Liver (tissue), 9 donors: ENCODE data around the gene DSCAM. TPM values are rescaled to one million over a fixed set of nuclear protein-coding genes. Genes with fewer than 3 reads are reported as not detected.

ENCODE experiments used
- DNase-seq: peaks from one replicate; pipeline ENCODE4 v3.0.0-alpha.2; 2017; ENCODE audit warnings: low spot score
- H3K27ac ChIP-seq, 2 donors: one replicate each; pipeline ENCODE4 v1.7.0; 2013; ENCODE audit warnings: inconsistent platforms in 2 of 2, low read length in 2 of 2, control low read depth in 1 of 2, low read depth in 1 of 2, mild to moderate bottlenecking in 1 of 2
- H3K27me3 ChIP-seq, 4 donors: one replicate each; pipeline versions ENCODE4 v1.6.1 to v1.7.0; 2013; ENCODE audit warnings: low read length in 3 of 4, inconsistent platforms in 1 of 4, mild to moderate bottlenecking in 1 of 4, moderate library complexity in 1 of 4; ENCODE audit not compliant: control insufficient read depth in 4 of 4, insufficient read depth in 4 of 4
- H3K36me3 ChIP-seq, 4 donors: one replicate each; pipeline versions ENCODE4 v1.6.1 to v1.7.0; 2013; ENCODE audit warnings: low read length in 3 of 4, mild to moderate bottlenecking in 3 of 4, low read depth in 1 of 4, moderate library complexity in 1 of 4; ENCODE audit not compliant: control insufficient read depth in 4 of 4, insufficient read depth in 3 of 4
- H3K4me1 ChIP-seq, 4 donors: one replicate each; pipeline versions ENCODE4 v1.6.1 to v1.7.0; 2013; ENCODE audit warnings: low read length in 3 of 4, mild to moderate bottlenecking in 3 of 4, moderate library complexity in 1 of 4; ENCODE audit not compliant: control insufficient read depth in 4 of 4, insufficient read depth in 4 of 4
- H3K4me3 ChIP-seq, 3 donors: one replicate each; pipeline versions ENCODE4 v1.6.1 to v1.7.0; 2013; ENCODE audit warnings: low read length in 3 of 3, control low read depth in 1 of 3, low read depth in 1 of 3, mild to moderate bottlenecking in 1 of 3
- H3K9ac ChIP-seq, 2 donors: one replicate each; pipeline ENCODE4 v1.7.0; 2013; ENCODE audit warnings: low read length in 2 of 2, mild to moderate bottlenecking in 2 of 2, moderate library complexity in 2 of 2, control low read depth in 1 of 2, low read depth in 1 of 2
- H3K9me3 ChIP-seq, 4 donors: one replicate each; pipeline versions ENCODE4 v1.6.1 to v1.7.0; 2013; ENCODE audit warnings: low read length in 3 of 4; ENCODE audit not compliant: control insufficient read depth in 4 of 4
- CTCF ChIP-seq: fragments of 150-350 bp; IDR thresholded peaks from 2 replicates; pipeline ENCODE4 v1.5.1; 2017; ENCODE audit warnings: improper control_type of control experiment, low read depth, low read length; ENCODE audit not compliant: missing input control
- FOXA1 ChIP-seq: IDR thresholded peaks from 2 replicates; pipeline ENCODE4 v1.6.1; 2016; ENCODE audit warnings: antibody characterized with exemption
- FOXA2 ChIP-seq: IDR thresholded peaks from 2 replicates; pipeline ENCODE4 v1.6.1; 2016; ENCODE audit warnings: antibody characterized with exemption
- GABPA ChIP-seq, 2 donors: IDR thresholded peaks in 1 of 2; conservative IDR thresholded peaks in 1 of 2; 2 replicates each; pipeline ENCODE4 v1.6.1; 2016; ENCODE audit warnings: antibody characterized with exemption in 2 of 2, mild to moderate bottlenecking in 1 of 2, moderate library complexity in 1 of 2
- HNF4A ChIP-seq, 2 donors: conservative IDR thresholded peaks; 2 replicates each; pipeline ENCODE4 v1.6.1; 2016; ENCODE audit warnings: antibody characterized with exemption in 2 of 2, mild to moderate bottlenecking in 2 of 2
- HNF4G ChIP-seq: IDR thresholded peaks from 2 replicates; pipeline ENCODE4 v1.6.1; 2016; ENCODE audit warnings: antibody characterized with exemption
- JUND ChIP-seq, 2 donors: IDR thresholded peaks; 2 replicates each; pipeline ENCODE4 v1.6.1; 2016; ENCODE audit warnings: antibody characterized with exemption in 2 of 2
- MAX ChIP-seq: IDR thresholded peaks from 2 replicates; pipeline ENCODE4 v1.6.1; 2016; ENCODE audit warnings: antibody characterized with exemption
- NR2F2 ChIP-seq: IDR thresholded peaks from 2 replicates; pipeline ENCODE4 v1.6.1; 2016; ENCODE audit warnings: antibody characterized with exemption
- RAD21 ChIP-seq, 2 donors: IDR thresholded peaks; 2 replicates each; pipeline ENCODE4 v1.6.1; 2016; ENCODE audit warnings: antibody characterized with exemption in 2 of 2, mild to moderate bottlenecking in 2 of 2
- RXRA ChIP-seq, 2 donors: IDR thresholded peaks; 2 replicates each; pipeline ENCODE4 v1.6.1; 2017 to 2018; ENCODE audit warnings: antibody characterized with exemption in 2 of 2, mild to moderate bottlenecking in 1 of 2
- SP1 ChIP-seq: IDR thresholded peaks from 2 replicates; pipeline ENCODE4 v1.6.1; 2018; ENCODE audit warnings: antibody characterized with exemption, mild to moderate bottlenecking
- TAF1 ChIP-seq: conservative IDR thresholded peaks from 2 replicates; pipeline ENCODE4 v1.6.1; 2016; ENCODE audit warnings: antibody characterized with exemption, mild to moderate bottlenecking
- YY1 ChIP-seq: IDR thresholded peaks from 2 replicates; pipeline ENCODE4 v1.6.1; 2016; ENCODE audit warnings: antibody characterized with exemption, mild to moderate bottlenecking
- WGBS: extraction: QIAGEN DNeasy Blood & Tissue Kit; methylation state at CpG from one replicate; pipeline ENCODE4 v1.1.7; 2013; 5-methylcytosine and 5-hydroxymethylcytosine counted together
- polyA plus RNA-seq, 2 donors: library from polyadenylated mRNA; stranded (reverse) in 1 of 2; unstranded in 1 of 2; fragments of 200-250 nt in 1 of 2; fragments of >200 nt in 1 of 2; fragmentation: Nextera tagmentation in 1 of 2; extraction: Ambion mirVana in 1 of 2; gene quantifications; one replicate each; pipeline versions ENCODE4 v1.2.1 to v1.2.3, GENCODE V29; 2013 to 2015
- total RNA-seq, 2 donors: library from RNA; depleted of rRNA; stranded (reverse); fragments of >200 nt; gene quantifications; one replicate each; pipeline ENCODE4 v1.2.3, GENCODE V29; 2014
- TF ChIP-seq, protein P1 (sequence below): IDR thresholded peaks from 2 replicates; pipeline ENCODE4 v1.6.1; 2016; ENCODE audit warnings: antibody characterized with exemption, mild to moderate bottlenecking
- donor health status: healthy.
- donor health status: healthy.
- donor health status: healthy.
- donor health status: healthy.
- donor health status: healthy.

The DSCAM gene
- total and polyA plus RNA-seq, 4 donors, result 0.02 to 0.23 (median 0.10) TPM

- Histone ChIP-seq H3K9me3 (no peaks in the 10 kb centered on the region), H3K4me3 (no peak overlapping the region), H3K4me1 (no peaks in the 10 kb centered on the region), H3K9ac (no peak overlapping the region), H3K27ac (no peak overlapping the region), H3K36me3 (no peaks in the 10 kb centered on the region), H3K27me3 (peaks cover 0 to 11% (median 1%) of the 10 kb centered on the region in 4 donors)
- WGBS, result 69% methylated on average over 3 of the region's 3 CpGs
- TF ChIP-seq SP1 (no peak), JUND (IDR thresholded peaks at IDR 0.05) (no peak), MAX (no peak), NR2F2 (no peak), FOXA1 (no peak)
- DNase-seq, result no peak
Observed at GRCh38 chr21:40191616-40192015, 655.3 kb downstream of the DSCAM start.

DNA sequence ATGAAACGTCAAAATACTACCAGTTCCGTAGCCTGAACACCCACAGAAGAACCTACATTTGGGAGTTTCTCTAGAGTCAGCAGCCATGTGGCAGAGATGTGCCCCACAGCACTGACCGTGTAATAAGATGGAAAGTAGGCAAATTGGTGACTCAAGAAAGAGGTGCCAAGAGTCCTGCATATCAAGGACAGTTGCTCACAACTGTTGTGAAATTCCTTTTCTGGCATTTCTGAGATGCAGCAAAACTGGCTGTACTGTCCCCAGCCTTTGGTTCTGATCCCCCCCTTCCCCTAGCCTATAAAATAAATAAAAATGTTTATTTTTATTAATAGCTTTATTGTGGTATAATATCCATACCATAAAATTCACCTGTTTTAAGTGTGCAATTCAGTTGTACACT is 655.8 kb downstream of the DSCAM start:
- Histone ChIP-seq H3K27ac (no peak overlapping the region), H3K9ac (no peak overlapping the region), H3K4me1 (no peaks in the 10 kb centered on the region), H3K27me3 (peaks cover 0 to 11% (median 1%) of the 10 kb centered on the region in 4 donors), H3K9me3 (no peaks in the 10 kb centered on the region), H3K36me3 (no peaks in the 10 kb centered on the region), H3K4me3 (no peak overlapping the region)
- DNase-seq, result no peak
- TF ChIP-seq TAF1 (no peak), RXRA (IDR thresholded peaks at IDR 0.05) (no peak), HNF4A (conservative IDR thresholded peaks at IDR 0.05) (no peak), HNF4G (no peak), CTCF (no peak), FOXA1 (no peak), YY1 (no peak), NR2F2 (no peak), JUND (IDR thresholded peaks at IDR 0.05) (no peak), RAD21 (IDR thresholded peaks at IDR 0.05) (no peak), FOXA2 (no peak), GABPA (IDR thresholded peaks at IDR 0.05 in 1 of 2, conservative IDR thresholded peaks at IDR 0.05 in 1 of 2) (no peak)
- TF ChIP-seq, protein P1, sequence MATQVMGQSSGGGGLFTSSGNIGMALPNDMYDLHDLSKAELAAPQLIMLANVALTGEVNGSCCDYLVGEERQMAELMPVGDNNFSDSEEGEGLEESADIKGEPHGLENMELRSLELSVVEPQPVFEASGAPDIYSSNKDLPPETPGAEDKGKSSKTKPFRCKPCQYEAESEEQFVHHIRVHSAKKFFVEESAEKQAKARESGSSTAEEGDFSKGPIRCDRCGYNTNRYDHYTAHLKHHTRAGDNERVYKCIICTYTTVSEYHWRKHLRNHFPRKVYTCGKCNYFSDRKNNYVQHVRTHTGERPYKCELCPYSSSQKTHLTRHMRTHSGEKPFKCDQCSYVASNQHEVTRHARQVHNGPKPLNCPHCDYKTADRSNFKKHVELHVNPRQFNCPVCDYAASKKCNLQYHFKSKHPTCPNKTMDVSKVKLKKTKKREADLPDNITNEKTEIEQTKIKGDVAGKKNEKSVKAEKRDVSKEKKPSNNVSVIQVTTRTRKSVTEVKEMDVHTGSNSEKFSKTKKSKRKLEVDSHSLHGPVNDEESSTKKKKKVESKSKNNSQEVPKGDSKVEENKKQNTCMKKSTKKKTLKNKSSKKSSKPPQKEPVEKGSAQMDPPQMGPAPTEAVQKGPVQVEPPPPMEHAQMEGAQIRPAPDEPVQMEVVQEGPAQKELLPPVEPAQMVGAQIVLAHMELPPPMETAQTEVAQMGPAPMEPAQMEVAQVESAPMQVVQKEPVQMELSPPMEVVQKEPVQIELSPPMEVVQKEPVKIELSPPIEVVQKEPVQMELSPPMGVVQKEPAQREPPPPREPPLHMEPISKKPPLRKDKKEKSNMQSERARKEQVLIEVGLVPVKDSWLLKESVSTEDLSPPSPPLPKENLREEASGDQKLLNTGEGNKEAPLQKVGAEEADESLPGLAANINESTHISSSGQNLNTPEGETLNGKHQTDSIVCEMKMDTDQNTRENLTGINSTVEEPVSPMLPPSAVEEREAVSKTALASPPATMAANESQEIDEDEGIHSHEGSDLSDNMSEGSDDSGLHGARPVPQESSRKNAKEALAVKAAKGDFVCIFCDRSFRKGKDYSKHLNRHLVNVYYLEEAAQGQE, result no peak
- 82% methylated on average over 3 of the region's 3 CpGs for WGBS
